Retina (tissue), 1 donor: Measurements from ENCODE around the gene ADAMTSL5.
A peak's percentile ranks its signal among the peaks of the same experiment; 100 is the strongest.
"Not testable (repeated sequence)": the region's sequence is repeated elsewhere in the genome, so short reads cannot be mapped to it uniquely, and the experiment has no call there.

Experiments
- DNase-seq: peaks from one replicate; pipeline ENCODE4 v3.0.0-alpha.2; 2016

ADAMTSL5 gene

DNA sequence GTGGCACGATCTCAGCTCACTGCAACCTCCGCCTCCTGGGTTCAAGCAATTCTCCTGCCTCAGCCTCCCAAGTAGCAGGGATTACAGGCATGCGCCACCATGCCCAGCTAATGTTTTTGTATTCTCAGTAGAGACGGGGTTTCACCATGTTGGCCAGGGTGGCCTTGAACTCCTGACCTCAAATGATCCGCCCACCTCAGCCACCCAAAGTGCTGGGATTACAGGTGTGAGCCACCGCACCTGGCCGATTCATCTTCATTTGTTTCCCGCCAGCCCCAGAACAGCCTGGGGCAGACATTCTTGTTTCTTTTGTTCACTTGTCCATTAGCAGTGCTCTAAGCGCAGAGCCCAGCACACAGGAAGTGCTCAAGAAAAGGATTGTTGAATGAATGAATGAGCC, 35.8 kb downstream of the ADAMTSL5 start:
- DNase-seq = not testable (repeated sequence)

DNA sequence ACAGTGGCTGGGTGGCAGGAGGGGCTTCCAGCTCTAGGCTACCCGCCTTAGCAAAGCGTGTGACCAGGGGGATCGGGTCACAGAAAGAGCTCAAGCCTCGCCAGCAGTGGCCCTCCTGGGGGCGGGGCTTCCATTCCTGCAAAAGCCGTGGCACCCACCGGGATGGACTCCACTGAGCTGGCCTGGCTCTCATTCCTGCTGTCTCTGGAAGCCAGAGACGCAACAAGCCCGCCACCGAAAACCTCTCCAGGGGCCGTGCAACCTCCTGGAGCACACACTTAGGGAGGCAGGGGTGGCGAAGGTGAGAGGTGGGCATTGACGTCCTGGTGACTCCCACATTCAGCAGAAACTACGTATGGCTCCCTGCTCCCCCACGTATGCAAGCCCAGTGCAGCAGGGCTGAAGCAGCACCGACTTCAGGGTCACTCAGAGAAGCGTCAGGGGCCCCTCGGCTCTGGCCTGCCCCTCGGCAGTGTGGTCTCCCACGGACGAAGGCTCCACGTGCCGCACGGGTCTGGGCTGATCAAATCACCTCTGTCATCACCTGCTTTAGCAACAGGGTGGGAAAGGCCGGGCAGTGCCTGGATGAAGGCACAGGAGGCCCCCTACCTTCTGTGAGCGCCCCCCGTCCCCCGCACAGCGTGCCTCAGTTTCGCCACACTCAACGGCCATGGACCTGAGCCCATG, 36.9 kb downstream of the ADAMTSL5 start:
- DNase-seq = no peak

DNA sequence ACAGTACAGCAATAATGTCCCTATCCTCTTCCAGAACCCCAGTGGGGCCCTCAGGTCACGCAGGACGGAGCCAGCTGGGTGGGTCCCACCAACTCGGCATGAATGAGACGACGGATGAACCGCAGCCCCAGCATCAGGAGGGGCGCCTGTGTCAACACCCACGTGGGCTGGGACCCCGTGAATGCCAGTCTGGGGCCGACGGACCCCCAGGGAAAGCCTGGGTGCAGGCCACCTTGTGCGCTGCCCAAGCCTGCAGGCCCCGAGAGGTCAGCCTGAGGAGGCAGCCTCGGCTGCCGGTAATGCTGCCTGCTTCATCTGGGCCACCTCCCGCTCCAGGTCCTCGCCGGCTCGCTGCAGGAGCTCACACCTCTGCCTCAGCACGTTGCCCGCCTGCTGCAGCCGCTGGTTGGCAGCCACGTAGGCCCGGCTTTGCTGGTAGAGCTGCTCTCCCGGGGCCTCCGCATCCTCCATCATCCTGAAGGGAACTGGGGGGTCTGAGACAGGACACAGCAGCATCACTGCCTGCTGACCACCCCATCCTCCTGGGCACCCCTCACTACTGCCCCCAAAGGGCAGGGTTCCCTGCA, 38.0 kb downstream of the ADAMTSL5 start:
- DNase-seq = no peak

DNA sequence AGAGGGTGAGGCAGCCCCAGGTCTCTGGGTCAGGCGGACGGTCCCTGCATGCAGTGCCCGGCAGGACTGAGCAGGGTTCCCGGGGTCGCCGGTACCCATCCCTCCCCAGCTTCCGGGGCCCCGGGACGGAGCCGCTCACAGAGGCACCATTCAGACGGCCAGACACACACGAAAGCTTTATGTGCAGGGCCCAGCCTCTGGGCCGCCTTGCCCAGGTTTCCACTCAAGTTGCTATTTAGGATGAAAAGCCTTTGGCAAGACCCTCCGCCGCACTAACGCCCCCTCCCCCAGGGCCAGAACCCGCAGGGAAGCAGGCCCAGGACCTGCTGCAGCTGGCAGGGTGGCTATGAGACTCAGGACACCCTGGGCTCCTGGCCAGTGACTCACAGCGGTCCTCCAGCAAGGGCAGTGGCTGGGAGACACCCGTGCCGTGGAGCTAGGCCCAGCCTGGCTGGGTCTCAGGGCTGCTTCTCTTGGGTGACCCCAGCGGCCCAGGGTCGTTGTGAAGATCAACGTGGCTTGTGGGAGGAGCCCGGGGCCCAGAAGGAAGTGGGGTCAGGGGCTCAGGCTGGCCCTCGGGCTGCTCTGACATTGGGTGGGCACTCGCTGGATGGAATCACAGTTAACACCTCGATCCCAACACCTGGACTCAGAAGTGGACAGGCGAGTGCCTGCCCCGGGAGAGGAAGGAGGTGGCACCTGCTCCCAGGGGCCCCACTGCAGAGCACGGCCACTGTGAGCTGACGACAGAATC, 38.6 kb downstream of the ADAMTSL5 start:
- peak; percentile 53 for DNase-seq

DNA sequence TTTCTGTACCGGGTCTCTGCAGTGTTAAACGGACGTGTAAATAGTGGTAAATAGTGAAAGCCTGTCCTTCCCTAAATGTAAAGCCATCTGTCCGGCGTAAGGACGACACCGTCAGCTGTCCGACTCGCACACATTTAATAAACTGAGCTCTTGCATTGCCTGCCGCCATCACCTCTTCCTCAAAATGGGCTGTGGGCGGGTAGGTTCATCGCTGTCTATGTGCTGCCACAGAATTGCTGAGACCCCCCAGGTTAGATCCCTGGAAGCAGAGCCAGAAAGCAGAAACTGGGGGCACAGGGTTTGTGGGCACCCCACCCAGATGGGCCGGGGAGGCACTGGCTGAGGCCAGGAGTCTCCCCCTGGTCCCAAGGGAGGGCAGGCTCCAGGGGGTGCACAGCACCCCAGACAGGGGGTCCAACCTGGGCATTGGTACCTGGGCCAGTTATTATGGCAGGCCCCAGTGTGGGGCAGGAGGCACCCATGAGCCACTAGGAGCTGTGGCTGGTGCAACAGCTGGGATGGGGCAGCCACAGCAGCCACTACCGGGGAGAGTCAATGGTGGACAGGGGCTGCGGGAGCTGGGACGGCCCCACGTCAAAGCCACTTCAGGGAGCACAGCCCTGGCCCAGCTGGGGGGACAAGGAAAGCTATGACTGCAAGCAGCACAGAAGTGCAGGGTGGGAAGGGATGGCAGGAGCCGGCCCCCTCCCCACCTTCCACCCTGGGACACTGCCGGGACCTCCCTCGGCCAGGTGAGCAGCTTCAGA, 39.6 kb downstream of the ADAMTSL5 start:
- DNase-seq = peak; percentile 49

DNA sequence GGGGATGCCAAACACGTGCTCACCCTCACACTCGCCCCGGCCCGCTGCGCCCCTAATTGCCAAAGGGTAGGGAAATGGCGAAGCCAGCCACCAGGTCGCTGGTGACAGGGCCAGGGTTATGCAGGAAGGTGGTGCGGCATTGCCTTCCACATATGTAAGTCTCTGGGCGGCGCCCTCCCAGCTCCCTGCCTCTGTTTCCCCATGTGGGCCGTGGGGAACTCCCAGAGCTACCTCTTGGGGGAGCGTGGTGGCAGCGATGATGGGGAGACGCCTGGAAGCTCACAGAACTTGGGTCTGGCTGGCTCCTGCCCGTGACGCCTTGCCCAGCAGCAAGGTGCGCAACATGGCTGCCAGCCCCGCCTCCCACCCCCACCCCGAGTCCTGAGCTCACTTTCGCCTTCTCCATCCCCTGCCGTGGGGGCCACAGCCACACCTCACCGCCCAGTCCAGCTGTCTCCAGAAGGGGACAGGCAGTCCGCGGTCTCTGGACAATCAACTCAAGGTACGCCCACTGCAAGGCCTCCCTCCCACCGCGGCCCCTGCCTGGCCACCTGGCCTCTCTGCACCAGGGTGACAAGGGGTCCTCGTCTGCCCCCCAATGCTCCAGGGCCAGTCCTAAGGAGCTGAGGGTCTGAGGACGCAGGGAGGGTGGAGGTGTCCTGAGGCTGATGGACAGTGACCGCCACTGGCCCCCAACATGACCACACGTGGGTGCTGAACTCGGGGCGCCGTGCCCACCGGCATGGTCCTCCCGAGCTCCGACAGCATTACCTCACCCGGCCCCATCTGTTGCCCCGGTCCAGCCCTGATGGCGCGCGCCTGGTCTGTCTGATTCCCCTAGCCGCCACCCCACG, 40.4 kb downstream of the ADAMTSL5 start:
- peak; percentile 53 for DNase-seq

DNA sequence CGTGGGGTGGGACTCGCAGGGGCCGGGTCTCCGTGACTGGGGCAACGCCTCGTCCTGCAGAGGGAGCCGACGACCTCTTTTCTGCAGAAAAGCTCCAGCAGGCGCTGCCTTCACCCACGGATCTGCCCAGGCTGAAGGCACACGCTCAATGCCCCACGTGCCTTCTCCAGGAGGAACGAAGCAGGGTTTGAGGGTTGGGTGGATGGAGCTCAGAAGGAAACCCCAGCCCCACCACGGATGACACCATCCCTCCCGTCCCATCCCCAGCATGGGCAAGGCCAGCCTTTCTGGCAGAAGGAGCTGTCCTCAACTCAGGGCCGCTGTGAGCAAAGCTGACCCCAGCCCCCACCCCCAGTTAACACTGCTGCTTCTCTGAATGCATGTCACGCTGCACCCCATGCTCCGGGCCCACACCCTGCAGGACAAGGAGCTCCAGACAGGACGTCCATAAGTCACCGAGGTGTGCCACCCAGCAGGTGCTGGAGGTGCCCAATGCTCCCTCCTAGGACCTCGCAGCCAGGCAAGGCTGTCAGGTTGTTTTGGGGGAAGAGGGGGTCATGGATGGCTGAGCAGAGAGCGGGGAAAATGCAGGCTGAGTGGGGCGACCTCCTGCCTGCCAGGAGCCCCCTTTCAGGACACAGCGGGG, 41.2 kb downstream of the ADAMTSL5 start:
- no peak for DNase-seq

DNA sequence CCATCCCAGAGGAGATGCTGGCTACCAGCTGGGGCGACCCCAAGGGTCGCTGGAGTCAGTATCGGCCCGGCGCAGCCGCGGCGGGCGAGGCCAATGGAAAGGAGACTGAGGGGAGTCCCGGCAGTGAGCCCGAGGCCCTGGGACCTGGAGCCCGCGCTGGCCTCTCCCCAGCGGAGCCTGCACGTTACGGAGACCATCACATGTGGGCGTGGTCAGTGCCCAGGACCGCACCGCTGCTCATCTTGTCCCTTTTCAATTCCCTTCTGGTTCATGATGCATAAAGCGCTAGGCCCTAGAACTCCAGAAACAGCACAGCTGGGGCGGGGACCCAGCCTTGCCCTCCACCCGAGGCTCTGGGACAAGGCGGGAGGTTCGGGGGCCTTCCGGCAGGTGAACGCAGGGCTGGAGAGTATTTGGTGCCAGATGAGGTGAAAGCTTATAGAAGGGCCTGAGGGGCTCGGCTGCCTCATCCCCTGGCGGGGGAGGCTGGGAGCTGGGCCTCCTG, 41.8 kb downstream of the ADAMTSL5 start:
- DNase-seq = no peak

DNA sequence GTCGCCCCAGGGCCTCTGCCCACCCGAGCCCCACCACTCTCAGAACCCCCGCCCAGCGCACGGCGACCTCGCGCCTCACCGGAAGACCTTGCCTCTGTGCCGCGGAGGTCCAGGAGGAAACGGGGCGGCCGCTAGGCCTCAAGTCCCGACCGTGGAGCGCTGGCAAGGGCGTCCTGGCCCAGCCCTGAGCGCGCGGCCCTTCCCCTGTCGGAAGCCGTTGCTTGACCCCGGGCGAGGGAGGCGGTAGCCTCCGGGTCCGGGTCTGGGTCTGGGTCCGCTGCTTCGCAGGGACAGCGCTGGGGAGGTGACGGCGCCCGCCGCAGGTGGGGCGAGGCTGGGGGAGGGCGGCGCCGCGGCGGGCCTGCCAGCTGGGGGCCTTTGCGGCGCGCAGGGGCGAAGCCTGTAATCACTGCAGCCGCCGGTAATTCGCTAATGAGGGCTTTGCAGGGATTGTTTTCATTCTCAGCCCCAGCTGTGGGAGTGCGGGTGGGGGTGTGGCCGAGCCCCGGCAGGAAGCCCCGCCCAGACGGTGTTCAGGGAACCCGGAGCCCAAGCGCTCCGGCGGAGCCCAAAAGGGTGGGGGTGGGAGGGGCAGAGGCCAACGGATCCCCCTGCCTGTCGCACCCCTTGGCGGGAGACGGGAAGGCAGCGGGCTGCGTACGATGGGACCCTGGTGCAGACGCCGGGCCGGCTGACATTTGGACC, 42.4 kb downstream of the ADAMTSL5 start:
- DNase-seq = peak; percentile 86

DNA sequence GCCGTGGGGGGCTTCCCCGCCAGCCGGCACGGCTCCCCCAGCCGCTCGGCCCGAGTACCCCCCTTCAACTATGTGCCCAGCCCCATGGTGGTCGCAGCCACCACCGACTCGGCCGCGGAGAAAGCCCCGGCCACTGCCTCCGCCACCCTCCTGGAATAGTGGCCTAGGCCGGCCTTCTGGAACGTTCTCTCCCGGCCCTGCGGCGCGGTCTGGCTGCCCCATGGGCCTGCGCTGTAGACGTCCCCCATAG, 42.8 kb downstream of the ADAMTSL5 start:
- no peak for DNase-seq

DNA sequence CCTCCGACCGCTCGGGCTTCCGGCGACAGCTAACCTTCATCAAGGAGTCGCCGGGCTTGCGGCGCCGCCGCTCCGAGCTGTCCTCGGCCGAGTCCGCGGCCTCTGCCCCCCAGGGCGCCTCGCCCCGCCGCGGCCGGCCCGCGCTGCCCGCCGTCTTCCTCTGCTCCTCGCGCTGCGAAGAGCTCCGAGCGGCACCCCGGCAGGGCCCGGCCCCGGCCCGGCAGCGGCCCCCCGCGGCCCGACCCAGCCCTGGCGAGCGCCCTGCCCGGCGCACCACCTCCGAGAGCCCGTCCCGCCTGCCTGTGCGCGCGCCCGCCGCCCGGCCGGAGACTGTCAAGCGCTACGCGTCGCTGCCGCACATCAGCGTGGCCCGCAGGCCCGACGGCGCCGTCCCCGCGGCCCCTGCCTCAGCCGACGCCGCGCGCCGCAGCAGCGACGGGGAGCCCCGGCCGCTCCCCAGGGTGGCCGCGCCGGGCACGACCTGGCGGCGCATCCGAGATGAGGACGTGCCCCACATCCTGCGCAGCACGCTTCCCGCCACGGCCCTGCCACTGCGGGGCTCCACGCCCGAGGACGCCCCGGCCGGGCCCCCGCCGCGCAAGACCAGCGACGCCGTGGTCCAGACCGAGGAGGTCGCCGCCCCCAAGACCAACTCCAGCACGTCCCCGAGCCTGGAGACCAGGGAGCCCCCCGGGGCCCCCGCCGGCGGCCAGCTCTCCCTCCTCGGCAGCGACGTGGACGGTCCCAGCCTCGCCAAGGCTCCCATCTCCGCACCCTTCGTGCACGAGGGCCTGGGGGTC, 43.4 kb downstream of the ADAMTSL5 start:
- DNase-seq = no peak

DNA sequence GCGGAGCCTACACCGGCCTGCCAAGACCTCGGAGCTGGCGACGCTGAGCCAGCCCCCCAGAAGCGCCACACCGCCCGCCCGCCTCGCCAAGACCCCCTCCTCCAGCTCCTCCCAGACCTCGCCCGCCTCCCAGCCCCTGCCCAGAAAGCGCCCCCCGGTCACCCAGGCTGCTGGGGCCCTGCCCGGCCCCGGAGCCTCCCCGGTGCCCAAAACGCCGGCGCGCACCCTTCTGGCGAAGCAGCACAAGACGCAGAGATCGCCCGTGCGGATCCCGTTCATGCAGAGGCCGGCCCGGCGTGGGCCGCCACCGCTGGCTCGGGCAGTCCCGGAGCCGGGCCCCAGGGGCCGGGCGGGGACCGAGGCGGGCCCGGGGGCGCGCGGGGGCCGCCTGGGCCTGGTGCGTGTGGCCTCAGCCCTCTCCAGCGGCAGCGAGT, 44.0 kb downstream of the ADAMTSL5 start:
- no peak for DNase-seq

DNA sequence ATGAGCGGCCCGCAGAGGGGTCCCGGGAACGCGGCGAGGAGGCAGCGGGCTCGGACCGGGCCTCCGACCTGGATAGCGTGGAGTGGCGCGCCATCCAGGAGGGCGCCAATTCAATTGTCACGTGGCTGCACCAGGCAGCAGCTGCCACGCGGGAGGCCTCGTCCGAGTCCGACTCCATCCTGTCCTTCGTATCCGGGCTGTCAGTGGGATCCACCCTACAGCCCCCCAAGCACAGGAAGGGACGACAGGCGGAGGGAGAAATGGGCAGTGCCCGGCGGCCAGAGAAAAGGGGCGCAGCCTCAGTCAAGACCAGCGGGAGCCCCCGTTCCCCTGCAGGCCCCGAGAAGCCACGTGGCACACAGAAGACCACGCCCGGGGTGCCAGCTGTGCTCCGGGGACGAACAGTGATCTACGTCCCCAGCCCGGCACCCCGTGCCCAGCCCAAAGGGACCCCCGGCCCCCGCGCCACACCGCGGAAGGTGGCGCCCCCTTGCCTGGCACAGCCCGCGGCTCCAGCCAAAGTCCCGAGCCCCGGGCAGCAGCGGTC, 44.5 kb downstream of the ADAMTSL5 start:
- DNase-seq = peak; percentile 55

DNA sequence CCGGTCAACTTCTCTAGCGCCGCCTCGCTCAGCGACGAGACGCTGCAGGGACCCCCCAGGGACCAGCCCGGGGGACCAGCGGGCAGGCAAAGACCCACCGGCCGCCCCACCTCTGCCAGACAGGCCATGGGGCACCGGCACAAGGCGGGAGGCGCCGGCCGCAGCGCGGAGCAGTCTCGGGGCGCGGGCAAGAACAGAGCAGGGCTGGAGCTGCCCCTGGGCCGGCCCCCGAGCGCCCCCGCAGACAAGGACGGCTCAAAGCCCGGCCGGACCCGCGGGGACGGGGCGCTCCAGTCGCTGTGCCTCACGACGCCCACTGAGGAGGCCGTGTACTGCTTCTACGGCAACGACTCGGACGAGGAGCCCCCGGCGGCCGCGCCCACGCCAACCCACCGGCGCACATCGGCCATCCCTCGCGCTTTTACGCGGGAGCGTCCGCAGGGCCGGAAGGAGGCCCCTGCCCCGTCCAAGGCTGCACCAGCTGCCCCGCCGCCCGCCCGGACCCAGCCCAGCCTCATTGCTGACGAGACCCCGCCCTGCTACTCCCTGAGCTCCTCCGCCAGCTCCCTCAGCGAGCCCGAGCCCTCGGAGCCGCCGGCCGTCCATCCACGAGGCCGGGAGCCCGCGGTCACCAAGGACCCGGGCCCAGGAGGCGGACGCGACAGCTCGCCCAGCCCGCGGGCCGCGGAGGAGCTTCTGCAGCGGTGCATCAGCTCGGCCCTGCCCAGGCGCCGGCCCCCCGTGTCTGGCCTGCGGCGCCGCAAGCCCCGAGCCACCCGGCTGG, 45.1 kb downstream of the ADAMTSL5 start:
- DNase-seq = peak; percentile 61

DNA sequence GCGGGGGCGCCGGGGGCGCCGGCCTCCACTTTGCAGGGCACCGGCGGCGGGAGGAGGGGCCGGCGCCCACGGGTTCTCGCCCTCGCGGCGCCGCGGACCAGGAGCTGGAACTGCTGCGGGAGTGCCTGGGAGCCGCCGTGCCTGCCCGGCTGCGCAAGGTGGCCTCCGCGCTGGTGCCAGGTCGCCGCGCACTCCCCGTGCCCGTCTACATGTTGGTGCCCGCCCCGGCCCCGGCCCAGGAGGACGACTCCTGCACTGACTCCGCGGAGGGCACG, 45.7 kb downstream of the ADAMTSL5 start:
- DNase-seq = no peak

DNA sequence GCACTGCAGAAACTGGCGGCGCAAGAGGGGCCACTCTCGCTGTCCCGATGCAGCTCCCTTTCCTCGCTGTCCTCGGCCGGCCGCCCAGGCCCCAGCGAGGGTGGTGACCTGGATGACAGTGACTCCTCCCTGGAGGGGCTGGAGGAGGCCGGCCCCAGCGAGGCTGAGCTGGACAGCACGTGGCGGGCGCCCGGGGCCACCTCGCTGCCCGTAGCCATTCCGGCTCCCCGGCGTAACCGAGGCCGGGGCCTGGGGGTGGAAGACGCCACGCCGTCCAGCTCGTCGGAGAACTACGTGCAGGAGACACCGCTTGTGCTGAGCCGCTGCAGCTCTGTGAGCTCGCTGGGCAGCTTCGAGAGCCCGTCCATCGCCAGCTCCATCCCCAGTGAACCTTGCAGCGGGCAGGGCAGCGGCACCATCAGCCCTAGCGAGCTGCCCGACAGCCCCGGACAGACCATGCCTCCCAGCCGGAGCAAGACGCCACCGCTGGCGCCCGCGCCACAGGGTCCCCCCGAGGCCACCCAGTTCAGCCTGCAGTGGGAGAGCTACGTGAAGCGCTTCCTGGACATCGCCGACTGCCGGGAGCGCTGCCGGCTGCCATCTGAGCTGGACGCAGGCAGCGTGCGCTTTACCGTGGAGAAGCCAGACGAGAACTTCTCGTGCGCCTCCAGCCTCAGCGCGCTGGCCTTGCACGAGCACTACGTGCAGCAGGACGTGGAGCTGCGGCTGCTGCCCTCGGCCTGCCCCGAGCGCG, 46.2 kb downstream of the ADAMTSL5 start:
- DNase-seq = peak; percentile 57

DNA sequence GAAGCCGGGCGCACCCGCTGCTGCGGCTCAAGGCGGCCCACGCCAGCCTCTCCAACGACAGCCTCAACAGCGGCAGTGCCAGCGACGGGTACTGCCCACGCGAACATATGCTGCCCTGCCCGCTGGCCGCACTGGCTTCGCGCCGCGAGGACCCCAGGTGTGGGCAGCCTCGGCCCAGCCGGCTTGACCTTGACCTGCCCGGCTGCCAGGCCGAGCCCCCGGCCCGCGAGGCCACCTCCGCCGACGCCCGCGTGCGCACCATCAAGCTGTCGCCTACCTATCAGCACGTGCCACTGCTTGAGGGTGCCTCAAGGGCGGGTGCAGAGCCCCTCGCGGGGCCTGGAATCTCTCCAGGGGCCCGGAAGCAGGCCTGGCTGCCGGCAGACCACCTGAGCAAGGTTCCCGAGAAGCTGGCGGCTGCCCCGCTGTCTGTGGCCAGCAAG, 46.8 kb downstream of the ADAMTSL5 start:
- DNase-seq = no peak

DNA sequence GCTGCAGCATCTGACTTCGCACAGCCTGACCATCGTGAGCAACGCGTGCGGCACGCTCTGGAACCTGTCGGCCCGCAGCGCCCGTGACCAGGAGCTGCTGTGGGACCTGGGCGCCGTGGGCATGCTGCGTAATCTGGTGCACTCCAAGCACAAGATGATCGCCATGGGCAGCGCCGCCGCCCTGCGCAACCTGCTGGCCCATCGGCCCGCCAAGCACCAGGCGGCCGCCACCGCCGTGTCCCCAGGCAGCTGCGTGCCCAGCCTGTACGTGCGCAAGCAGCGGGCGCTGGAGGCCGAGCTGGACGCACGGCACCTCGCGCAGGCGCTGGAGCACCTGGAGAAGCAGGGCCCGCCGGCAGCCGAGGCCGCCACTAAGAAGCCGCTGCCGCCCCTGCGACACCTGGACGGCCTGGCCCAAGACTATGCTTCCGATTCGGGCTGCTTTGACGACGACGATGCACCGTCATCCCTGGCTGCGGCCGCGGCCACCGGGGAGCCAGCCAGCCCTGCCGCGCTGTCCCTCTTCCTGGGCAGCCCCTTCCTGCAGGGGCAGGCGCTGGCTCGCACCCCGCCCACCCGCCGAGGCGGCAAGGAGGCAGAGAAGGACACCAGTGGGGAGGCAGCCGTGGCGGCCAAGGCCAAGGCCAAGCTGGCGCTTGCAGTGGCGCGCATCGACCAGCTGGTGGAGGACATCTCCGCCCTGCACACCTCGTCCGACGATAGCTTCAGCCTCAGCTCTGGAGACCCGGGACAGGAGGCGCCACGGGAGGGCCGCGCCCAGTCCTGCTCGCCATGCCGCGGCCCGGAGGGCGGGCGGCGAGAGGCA, 47.4 kb downstream of the ADAMTSL5 start:
- DNase-seq = no peak
